ENCODE measurements around the gene PTPRR.

- TF ChIP-seq CTCF (IDR thresholded peaks at IDR 0.05) = no peak
- TF ChIP-seq EZH2 (IDR thresholded peaks at IDR 0.05; ENCODE audit: borderline replicate concordance, insufficient read depth, low read depth, low read length, poor library complexity, severe bottlenecking) = no peak
Observed at GRCh38 chr12:70883855-70884254, 36.7 kb downstream of the PTPRR start.

Data from B cell (primary cell).